DMS 273 treated with DMSO at 0.1 percent for 48 hours (cell line): ENCODE measurements around the gene PLCD3.

Experiments used
- DNase-seq: peaks from one replicate; lab custom pipeline; 2025; lab: John Stamatoyannopoulos, UW

The PLCD3 gene

GRCh38 chr17:45117848-45118646 is 14.3 kb downstream of the PLCD3 start:
- DNase-seq, result no peak

- no peak for DNase-seq
Observed at GRCh38 chr17:45117334-45117733, 15.0 kb downstream of the PLCD3 start.

DNA sequence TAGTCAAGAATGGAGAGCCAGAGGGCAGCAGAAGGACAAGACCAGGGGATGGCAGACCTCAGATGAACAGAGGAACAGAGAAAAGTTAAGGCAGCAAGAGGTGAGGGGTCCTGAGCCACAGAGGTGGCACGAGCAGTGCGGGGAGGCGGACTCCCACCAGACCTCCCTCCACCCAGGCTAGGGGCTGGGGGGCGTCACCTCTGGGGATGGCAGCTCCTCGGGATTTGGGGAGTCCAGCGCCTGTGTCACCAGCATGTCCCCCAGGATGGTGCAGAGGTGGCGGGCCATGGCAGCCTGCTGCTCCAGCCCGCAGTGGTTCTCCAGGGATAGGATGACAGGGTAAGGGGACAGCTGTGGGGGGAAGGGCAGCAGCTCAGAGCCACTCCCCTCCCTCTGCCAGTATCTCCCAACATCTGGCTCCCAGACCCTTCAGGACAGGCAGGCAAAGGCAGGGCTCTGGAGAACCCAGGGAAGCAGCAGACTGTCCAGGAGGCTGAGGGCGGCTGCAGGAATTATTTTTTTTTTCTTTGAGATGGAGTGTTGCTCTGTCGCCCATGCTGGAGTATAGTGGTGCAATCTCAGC is 15.8 kb downstream of the PLCD3 start:
- DNase-seq, result no peak

DNA sequence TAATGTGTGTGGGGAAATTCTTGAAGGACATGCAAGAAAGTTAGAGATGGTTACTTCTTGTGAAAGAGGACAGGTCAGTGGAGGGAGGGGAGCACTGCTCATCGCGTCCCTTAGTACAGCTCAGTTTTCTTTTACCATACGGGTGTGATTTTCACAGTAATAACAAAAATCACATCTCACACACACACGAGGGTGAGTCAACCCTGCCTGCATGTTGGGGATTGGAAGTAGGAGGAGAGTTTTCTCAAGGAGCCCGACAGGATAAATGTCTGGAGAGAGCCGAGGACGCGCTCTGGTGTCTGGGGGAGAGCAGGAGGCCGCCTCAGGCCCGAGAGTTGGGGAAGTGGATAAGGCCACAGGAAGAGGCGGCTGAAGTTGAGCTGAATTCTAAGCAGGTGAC is 16.4 kb downstream of the PLCD3 start:
- no peak for DNase-seq

GRCh38 chr17:45115015-45115625 is 17.2 kb downstream of the PLCD3 start:
- no peak for DNase-seq

DNA sequence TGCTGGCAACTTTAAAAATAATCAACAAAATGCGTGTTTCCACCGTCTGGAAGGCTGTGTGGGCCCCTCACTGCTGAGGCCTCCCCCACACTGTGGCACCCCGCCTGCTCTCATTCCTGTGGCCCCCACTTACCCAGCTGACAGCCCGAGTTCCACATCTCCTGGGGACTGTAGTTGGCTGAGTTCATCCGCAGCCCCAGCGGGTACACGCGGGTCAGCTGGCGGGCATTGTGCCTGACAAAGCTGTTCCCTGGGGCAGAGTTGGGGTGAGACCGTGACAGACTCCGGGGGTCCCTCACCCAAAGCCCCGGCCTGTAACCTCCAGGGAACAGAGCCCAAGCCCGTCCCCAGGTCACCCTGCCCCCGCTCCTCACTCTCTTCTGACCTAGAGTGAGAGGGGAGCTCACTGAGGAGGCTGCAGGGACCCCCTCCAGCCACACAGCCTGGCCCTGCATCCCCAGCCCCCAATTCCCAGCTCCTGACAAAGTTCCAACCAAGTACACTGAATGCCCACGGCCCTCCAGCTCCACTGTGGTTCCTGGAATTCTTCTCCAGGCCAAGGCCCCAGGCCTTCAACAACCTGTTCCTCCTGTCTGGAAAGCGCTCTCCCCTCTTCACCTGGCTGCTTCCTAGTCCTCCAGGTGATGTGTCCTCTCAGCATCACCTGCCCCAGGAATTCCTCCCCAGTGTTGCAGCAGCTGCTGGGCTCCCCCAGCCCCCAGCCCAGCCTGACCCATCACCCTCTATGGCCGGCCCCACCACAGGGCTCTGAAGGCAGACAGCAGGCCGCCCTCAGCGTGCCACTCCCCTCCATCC is 18.0 kb downstream of the PLCD3 start:
- no peak for DNase-seq

- DNase-seq, result no peak
Observed at GRCh38 chr17:45113424-45113754, 18.9 kb downstream of the PLCD3 start.

GRCh38 chr17:45112559-45113423 is 19.5 kb downstream of the PLCD3 start:
- no peak for DNase-seq

GRCh38 chr17:45111850-45112249 is 20.5 kb downstream of the PLCD3 start:
- no peak for DNase-seq

DNA sequence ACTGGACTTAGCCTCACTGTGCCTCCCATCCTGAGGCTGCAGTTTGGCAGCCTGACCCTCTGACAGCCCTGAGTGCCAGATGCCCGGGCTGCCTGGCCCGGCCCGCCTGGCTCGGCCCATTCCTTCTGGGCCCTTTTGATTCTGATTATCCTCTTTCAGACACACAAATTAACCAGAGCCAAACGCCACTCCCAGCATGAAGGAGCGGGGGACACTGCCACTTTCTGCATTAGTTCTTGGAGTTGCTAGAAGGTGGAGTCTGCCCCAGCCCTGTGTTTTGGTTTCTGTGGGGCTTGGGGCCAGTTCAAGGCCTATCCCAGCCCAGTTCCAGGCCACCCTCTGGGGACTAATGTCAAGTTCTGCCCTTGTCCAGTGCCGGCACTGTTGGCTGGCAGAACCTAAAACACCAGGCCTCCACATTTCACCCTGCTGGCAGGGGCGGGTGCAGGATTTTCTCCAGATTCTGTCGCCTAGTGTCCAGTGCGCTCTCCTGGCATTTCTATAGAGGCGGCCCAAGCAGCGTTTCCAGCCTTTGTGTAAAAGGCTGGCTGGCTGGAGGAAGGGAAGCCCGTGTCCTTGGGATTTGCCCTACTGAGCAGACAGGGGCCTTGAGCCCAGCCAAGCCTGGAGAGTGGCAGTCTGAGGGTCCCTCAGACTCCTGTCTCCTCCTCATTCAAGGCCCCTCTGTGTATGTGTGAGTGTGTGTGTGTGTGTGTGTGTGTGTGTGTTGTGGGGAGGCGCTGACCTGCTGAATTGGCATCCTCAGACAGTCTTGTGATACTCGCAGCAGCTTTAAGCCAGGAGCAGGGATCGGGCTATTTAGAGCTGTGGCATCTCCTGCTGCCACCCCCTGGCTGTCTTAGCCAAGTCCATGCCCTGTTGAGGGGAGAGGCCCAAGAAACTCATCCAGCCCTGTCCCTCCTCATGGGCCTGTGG is 21.4 kb downstream of the PLCD3 start:
- no peak for DNase-seq

GRCh38 chr17:45108595-45109521 is 23.5 kb downstream of the PLCD3 start:
- DNase-seq, result no peak

- no peak for DNase-seq
Observed at GRCh38 chr17:45108051-45108450, 24.3 kb downstream of the PLCD3 start.

DNA sequence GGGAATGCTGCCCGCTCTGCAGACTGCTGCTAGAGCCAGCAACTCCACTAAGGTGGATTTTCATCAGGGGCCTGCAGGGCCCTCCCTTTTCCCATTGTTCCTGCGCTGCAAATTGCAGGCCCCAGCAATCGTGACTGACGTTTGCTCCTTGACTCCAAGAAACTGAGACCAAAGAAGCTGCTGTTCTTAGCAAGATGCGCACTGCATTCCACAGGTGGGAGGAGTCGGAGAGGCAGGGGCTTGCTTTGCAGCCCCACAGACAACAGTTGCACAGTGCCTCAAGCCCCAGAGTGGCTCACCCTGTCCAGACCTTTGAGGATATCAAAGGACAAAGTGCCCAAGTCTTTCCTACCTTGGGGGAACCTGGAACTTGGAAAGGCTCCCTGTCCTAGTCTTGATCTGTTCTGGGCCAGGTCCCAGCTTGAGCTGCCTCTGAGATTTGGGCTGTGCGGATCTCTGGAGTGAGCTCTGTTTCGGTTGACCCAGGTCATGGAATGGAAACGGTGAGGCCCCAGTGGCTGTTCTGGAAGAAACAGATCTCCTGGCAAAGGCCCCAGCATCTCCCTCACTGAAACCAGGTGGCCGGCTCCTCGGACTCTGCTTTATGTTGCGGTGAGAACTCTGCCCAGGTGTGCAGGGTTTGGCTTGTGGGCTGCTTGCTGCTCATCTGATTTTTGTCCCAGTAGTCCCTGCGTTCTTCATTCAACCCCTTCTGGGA is 24.9 kb downstream of the PLCD3 start:
- no peak for DNase-seq

DNA sequence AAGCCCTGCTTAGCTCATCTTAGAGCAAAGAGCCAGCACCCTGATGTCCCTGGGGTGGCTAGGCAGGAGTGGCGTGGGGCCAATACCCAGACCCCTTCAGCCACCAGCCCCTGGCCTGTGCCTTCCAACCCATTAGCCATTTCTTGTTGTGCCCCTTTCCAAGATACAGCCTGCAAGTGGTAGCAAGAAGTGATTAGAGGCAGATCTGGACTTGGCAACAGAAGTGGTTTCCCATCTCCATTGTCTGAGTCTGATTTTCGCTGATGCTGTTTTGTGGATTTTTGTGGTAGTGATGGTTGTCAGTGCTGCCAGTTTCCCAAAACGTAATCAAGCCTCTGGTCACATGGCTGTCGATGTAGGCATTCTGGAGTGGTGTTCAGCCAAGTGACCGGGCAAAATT is 25.7 kb downstream of the PLCD3 start:
- no peak for DNase-seq

GRCh38 chr17:45106096-45106495 is 26.2 kb downstream of the PLCD3 start:
- DNase-seq, result no peak

DNA sequence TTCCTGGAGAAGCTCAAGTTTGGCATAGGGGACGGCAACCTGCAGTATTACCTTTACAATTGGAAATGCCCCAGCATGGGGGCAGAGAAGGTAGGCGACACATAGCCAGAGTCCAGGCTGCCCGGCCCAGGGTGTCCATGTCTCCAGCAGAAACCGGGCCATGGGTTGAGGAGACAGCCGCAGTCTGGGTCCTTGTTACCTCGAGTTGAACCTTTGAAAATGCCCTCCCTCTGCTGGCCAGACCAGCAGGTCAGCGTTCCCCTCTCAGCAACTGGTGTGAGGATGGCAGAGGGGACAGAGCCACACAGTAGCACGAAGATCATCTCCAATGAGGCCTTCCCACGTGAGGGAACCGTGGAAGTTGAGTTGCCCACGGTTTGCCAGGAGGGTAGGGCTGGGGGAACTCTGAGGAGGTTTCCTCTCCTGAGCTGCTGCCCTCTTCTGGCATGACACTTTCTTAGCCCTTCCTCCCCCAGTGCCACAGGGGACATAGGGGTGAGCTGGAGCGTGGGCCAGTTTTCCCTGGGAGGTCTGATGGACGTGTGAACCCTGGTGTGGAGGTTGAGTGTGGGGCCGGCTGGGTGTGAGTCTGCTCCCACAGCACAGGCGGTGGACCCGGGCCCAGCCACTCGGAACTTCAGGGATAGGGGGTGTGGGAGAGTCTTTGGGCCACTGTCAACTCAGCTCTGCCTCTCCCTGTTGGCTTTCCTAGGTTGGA is 27.2 kb downstream of the PLCD3 start:
- no peak for DNase-seq

DNA sequence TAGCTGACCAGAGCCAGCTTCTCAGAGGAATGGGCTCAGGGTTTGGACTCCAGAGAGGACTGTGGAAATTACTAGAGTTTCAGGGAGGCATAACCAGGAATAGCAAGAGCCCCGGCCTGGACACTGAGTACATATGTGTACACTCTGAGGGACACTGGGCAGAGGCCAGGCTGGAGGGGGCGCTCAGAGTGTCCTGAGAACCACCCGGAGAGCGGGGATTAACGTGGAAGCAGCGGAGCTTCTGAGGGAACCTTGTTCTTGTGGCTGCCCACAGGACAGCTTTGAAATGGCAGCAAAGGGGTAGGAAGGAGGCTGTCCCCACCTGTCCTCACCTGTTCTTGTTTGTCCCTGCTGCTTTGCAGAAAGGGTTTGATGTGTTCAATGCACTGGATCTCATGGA is 27.8 kb downstream of the PLCD3 start:
- DNase-seq, result no peak

DNA sequence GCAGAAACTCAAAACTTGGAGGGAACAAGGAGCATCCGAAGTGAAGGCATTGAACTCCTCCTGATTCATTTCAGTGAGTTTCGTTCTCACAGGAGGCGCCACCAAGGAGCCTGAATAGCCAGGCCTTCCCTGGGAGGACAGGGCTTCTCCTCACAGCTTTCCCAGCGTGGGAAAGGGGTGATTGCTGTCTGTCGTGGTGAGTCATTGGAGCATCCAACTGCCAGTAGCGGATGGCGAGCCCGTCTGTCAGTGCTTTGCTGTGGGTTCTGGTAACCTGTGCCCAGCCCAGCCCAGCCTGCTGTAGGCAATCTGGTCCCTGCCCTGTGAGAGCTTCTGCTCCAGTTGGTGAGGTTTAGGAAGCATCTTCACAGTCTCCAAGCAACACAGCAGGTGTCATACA is 28.3 kb downstream of the PLCD3 start:
- DNase-seq, result no peak
